Endothelial cell of umbilical vein (primary cell): ENCODE results near the gene BET1L. TPM values are rescaled to one million over a fixed set of nuclear protein-coding genes. Genes with fewer than 3 reads are reported as not detected.

Experiments
- BruUV-seq: library from RNA; stranded (reverse); fragments of 400-500 nt; replicated peaks from 2 replicates; lab custom pipeline; 2021; lab: Mats Ljungman, UMichigan
- CTCF ChIA-PET: fragments of 300-600, 350-600 bp; sonication (Branson Sonifier 250); formaldehyde crosslinking; loops from one replicate; lab custom pipeline; 2021; ENCODE audit warnings: antibody characterized with exemption, inconsistent platforms; lab: Charles Lee
- POLR2A ChIA-PET: fragments of 300-600, 350-600 bp; sonication (Branson Sonifier 250); formaldehyde crosslinking; loops from one replicate; lab custom pipeline; 2021; ENCODE audit warnings: antibody characterized with exemption, inconsistent platforms; lab: Charles Lee
- DNase-seq: peaks from one replicate; pipeline ENCODE4 v3.0.0-alpha.2; 2011; ENCODE audit warnings: low read depth, low spot score
- FAIRE-seq: peaks from 2 replicates; lab custom pipeline; 2011; peaks lifted over from hg19 to GRCh38; lab: Jason Lieb, UNC
- H2AFZ ChIP-seq: 2 replicates; pipeline ENCODE4 v1.6.0; 2012; ENCODE audit warnings: low read depth, low read length, control low read depth, inconsistent platforms
- H3K27ac ChIP-seq: 2 replicates; pipeline ENCODE4 v1.5.1; 2011; ENCODE audit warnings: low read depth, mild to moderate bottlenecking, control low read depth, low read length, moderate library complexity; ENCODE audit not compliant: insufficient read depth
- H3K27me3 ChIP-seq, 2 experiments: 2 replicates each; pipeline versions ENCODE4 v1.6.0 to v1.6.1; 2011; ENCODE audit warnings: low read length in 2 of 2, mixed read lengths in 1 of 2; ENCODE audit not compliant: control insufficient read depth in 2 of 2, insufficient read depth in 2 of 2
- H3K36me3 ChIP-seq, 2 experiments: 2 replicates in 1 of 2; 3 replicates in 1 of 2; pipeline ENCODE4 v1.5.1; 2011; ENCODE audit warnings: low read length in 2 of 2, mild to moderate bottlenecking in 1 of 2, moderate library complexity in 1 of 2; ENCODE audit not compliant: control insufficient read depth in 2 of 2, insufficient read depth in 2 of 2; ENCODE audit errors: extremely low read depth in 1 of 2
- H3K4me1 ChIP-seq: 3 replicates; pipeline ENCODE4 v1.5.1; 2011; ENCODE audit warnings: mild to moderate bottlenecking, low read length; ENCODE audit not compliant: control insufficient read depth, insufficient read depth; ENCODE audit errors: extremely low read depth
- H3K4me2 ChIP-seq: 2 replicates; pipeline ENCODE4 v1.6.1; 2011; ENCODE audit warnings: low read length, control low read depth, mixed read lengths; ENCODE audit not compliant: insufficient read depth
- H3K4me3 ChIP-seq, 3 experiments: fragments of 200-600 bp in 1 of 3; sonication (generic), shearing (Covaris generic) in 1 of 3; replicated peaks in 1 of 3; 2 replicates each; pipeline ENCODE4 v1.5.1; 2011 to 2016; ENCODE audit warnings: control low read depth in 3 of 3, low read length in 3 of 3, mild to moderate bottlenecking in 2 of 3, inconsistent platforms in 1 of 3, low read depth in 1 of 3, moderate library complexity in 1 of 3; ENCODE audit not compliant: insufficient read depth in 1 of 3
- H3K79me2 ChIP-seq: 2 replicates; pipeline ENCODE4 v1.6.0; 2012; ENCODE audit warnings: low read length, inconsistent platforms; ENCODE audit not compliant: control insufficient read depth, insufficient read depth
- H3K9ac ChIP-seq: replicated peaks from 2 replicates; pipeline ENCODE3; 2011; ENCODE audit warnings: low read length, control low read depth; ENCODE audit not compliant: insufficient read depth; ENCODE audit errors: extremely low read depth
- H3K9me1 ChIP-seq: replicated peaks from 3 replicates; pipeline ENCODE4 v1.6.0; 2011; ENCODE audit warnings: mild to moderate bottlenecking, low read length; ENCODE audit not compliant: control insufficient read depth, insufficient read depth; ENCODE audit errors: extremely low read depth
- H3K9me3 ChIP-seq: replicated peaks from 2 replicates; pipeline ENCODE4 v1.5.1; 2012; ENCODE audit warnings: low read length, inconsistent platforms; ENCODE audit not compliant: control insufficient read depth, insufficient read depth
- H4K20me1 ChIP-seq: replicated peaks from 2 replicates; pipeline ENCODE3; 2011; ENCODE audit warnings: mild to moderate bottlenecking, low read length; ENCODE audit not compliant: control insufficient read depth, insufficient read depth; ENCODE audit errors: extremely low read depth
- GATA2 ChIP-seq: IDR thresholded peaks from 2 replicates; pipeline ENCODE4 v1.7.0; 2011; ENCODE audit warnings: low read depth, mild to moderate bottlenecking, moderate library complexity, mixed read lengths, low read length; ENCODE audit not compliant: insufficient read length, insufficient read depth
- dilution Hi-C: fragments of 300-500 bp; cut with MboI; formaldehyde crosslinking; loops from one replicate; pipeline ENCODE4 v1.15.0; 2019; ENCODE audit warnings: low sequenced_read_pairs; ENCODE audit not compliant: extremely low pct_ligation_motif_present
- intact Hi-C: fragments of 100-400 bp; cut with micrococcal nuclease; formaldehyde crosslinking; loops from one replicate; pipeline ENCODE4 v1.10.0; 2022
- polyA plus RNA-seq, 4 experiments: library from polyadenylated mRNA; depleted of rRNA in 3 of 4; stranded (reverse) in 3 of 4; unstranded in 1 of 4; fragments of >200 nt; gene quantifications; 2 replicates each; pipeline versions ENCODE4 v1.2.1 to v1.2.3, GENCODE V29; 2011 to 2012; ENCODE audit warnings: missing spikeins in 1 of 4
- total RNA-seq: library from RNA; stranded (reverse); gene quantifications from 2 replicates; pipeline ENCODE4 v1.2.3, GENCODE V29; 2021
- TF ChIP-seq, protein P1 (sequence below): IDR thresholded peaks from 2 replicates; pipeline ENCODE4 v1.6.1; 2011; ENCODE audit not compliant: insufficient read depth, insufficient read length
- TF ChIP-seq, protein P2 (sequence below), 2 donors: IDR thresholded peaks; 1 replicate in 1 of 2; 2 replicates in 1 of 2; pipeline ENCODE4 v1.5.1; 2011; ENCODE audit warnings: low read length in 2 of 2, mild to moderate bottlenecking in 2 of 2, moderate library complexity in 2 of 2, control low read depth in 1 of 2, inconsistent platforms in 1 of 2, low read depth in 1 of 2; ENCODE audit not compliant: insufficient read depth in 1 of 2; ENCODE audit errors: extremely low read depth in 1 of 2

Gene BET1L
- total and polyA plus RNA-seq, 2 donors (not counting 3 experiments of a cell fraction or from before 2014, with no cell fraction given): 31.0 to 80.0 TPM

DNA sequence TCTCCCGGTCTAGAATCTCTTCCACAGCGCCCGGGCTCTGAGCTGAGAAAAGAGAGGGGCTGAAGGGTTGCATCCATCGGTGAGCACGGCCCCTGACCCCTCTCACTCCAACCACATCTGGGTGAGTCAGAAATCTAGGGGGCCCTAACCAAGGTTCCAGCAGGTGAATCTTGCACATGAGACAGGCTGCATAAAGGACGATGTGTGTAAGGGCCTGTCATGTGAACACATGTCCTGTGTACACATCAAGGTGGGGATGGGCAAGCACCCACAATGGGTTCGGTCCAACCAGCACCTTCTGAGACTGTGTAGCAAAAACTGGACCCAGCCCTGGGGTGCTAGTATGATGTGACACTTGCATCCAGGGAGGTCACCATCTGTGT, 1.2 kb downstream of the BET1L start:
- intact Hi-C loops: loop anchor here (5.0 kb wide), 2 partner anchors 101 to 151 kb away; partner anchors contain the start of gene IFITM2
- H3K9ac ChIP-seq: peak overlapping the region; percentile 96
- peak overlapping the region in 1 of 3 experiments; percentile 74 for H3K4me3 ChIP-seq
- no peaks in the 10 kb centered on the region for H3K9me3 ChIP-seq
- H3K4me2 ChIP-seq: peak overlapping the region; percentile 63
- peaks cover 23% of the 10 kb centered on the region for H3K4me1 ChIP-seq
- peaks cover 43% of the 10 kb centered on the region for H3K79me2 ChIP-seq
- FAIRE-seq (no peak), DNase-seq (no peak)
- TF ChIP-seq, protein P1, sequence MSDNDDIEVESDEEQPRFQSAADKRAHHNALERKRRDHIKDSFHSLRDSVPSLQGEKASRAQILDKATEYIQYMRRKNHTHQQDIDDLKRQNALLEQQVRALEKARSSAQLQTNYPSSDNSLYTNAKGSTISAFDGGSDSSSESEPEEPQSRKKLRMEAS: no peak
- TF ChIP-seq GATA2: no peak
- TF ChIP-seq, protein P2, sequence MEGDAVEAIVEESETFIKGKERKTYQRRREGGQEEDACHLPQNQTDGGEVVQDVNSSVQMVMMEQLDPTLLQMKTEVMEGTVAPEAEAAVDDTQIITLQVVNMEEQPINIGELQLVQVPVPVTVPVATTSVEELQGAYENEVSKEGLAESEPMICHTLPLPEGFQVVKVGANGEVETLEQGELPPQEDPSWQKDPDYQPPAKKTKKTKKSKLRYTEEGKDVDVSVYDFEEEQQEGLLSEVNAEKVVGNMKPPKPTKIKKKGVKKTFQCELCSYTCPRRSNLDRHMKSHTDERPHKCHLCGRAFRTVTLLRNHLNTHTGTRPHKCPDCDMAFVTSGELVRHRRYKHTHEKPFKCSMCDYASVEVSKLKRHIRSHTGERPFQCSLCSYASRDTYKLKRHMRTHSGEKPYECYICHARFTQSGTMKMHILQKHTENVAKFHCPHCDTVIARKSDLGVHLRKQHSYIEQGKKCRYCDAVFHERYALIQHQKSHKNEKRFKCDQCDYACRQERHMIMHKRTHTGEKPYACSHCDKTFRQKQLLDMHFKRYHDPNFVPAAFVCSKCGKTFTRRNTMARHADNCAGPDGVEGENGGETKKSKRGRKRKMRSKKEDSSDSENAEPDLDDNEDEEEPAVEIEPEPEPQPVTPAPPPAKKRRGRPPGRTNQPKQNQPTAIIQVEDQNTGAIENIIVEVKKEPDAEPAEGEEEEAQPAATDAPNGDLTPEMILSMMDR (IDR thresholded peaks at IDR 0.05; ENCODE audit: extremely low read depth in 1 of 2, insufficient read depth in 1 of 2, low read depth in 1 of 2, low read length in 2 of 2): no peak
- no peak overlapping the region for H3K27ac ChIP-seq
- no TSS peak for BruUV-seq
- ChIA-PET POLR2A (no interaction called here), CTCF (interaction anchor here (1.6 kb wide), 1 partner anchor 45 kb away, joined by 6 read pairs; no protein-coding TSS in a partner anchor)
- dilution Hi-C loops: no loop called here
- H2AFZ ChIP-seq: no peak overlapping the region
- H4K20me1 ChIP-seq: no peaks in the 10 kb centered on the region
- H3K27me3 ChIP-seq: no peaks in the 10 kb centered on the region
- H3K9me1 ChIP-seq: no peaks in the 10 kb centered on the region
- peaks cover 7 to 27% of the 10 kb centered on the region in 2 experiments for H3K36me3 ChIP-seq
